GM21723 (cell line): Measurements from ENCODE around the gene BANF1.
"Not testable (repeated sequence)": the region's sequence is repeated elsewhere in the genome, so short reads cannot be mapped to it uniquely, and the experiment has no call there.

Source experiments
- ATAC-seq: cut with Tn5 transposase; IDR thresholded peaks from one replicate; pipeline ENCODE4 v1.9.1; 2021; ENCODE audit warnings: mild to moderate bottlenecking, moderate library complexity; ENCODE audit not compliant: unreplicated experiment

BANF1 gene

DNA sequence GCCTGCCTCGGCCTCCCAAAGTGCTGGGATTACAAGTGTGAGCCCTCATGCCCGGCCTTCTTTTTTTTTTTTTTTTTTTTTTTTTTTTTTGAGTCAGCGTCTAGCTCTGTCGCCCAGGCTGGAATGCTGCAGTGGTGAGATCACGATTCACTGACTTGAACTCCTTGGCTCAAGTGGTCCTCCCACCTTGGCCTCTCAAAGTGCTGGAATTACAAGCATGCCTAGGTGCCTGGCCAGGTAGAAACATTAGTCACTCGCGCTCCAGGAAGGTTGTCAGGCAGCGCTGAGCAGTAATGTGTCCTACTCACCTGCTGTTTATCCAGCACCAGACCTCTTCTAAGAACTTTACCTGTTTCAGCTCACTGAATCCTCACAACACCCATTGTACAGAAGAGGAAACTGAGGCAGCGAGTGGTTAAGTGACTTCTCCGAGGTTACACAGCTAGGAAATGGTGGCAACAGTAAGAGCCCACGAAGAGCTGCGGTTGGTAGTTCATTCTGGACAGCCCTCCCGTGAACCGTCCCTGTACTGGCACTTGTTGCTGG lies 9.0 kb downstream of the BANF1 start:
- no peak for ATAC-seq

DNA sequence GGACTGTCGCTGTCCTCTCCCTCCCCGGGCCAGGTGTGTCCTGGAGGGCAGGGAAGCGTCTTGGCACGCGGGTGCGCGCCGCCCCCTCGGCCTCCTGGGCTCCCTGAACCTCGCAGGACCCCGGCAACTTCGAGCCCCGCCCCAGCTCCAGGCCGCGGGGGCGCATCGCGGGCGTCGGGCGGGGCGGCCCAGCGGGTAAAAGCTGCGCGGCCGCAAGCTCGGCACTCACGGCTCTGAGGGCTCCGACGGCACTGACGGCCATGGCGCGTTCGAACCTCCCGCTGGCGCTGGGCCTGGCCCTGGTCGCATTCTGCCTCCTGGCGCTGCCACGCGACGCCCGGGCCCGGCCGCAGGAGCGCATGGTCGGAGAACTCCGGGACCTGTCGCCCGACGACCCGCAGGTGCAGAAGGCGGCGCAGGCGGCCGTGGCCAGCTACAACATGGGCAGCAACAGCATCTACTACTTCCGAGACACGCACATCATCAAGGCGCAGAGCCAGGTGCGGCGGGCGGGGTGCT lies 9.5 kb downstream of the BANF1 start, which contains the start of gene CST6:
Gene CST6 (plus strand): TSS at position 224 of the 519 bp plus-strand sequence. CDS start 37 bp downstream, at position 261.
- no peak for ATAC-seq

DNA sequence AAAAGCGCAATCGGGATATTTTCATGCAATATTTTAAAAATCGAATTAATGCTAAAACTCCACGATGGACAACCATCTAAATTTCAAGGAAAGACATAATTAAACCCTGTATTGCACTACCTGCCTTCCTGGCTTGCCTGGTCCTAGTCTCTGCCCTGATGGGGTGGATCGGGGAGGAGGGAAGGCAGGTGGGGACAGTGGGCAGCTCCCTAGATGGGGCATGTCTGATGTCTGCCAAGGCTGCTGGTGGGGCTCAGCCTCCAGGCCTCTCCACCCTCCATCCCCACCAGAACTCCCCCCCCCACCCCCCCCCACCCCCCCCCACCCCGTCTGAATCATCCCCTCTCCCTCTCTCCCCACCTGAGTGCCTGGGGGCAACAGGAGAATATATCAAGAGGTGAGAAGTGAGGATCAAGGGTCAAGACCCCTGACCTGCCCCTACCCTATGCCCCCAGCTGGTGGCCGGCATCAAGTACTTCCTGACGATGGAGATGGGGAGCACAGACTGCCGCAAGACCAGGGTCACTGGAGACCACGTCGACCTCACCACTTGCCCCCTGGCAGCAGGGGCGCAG lies 10.2 kb downstream of the BANF1 start:
- ATAC-seq, result no peak

DNA sequence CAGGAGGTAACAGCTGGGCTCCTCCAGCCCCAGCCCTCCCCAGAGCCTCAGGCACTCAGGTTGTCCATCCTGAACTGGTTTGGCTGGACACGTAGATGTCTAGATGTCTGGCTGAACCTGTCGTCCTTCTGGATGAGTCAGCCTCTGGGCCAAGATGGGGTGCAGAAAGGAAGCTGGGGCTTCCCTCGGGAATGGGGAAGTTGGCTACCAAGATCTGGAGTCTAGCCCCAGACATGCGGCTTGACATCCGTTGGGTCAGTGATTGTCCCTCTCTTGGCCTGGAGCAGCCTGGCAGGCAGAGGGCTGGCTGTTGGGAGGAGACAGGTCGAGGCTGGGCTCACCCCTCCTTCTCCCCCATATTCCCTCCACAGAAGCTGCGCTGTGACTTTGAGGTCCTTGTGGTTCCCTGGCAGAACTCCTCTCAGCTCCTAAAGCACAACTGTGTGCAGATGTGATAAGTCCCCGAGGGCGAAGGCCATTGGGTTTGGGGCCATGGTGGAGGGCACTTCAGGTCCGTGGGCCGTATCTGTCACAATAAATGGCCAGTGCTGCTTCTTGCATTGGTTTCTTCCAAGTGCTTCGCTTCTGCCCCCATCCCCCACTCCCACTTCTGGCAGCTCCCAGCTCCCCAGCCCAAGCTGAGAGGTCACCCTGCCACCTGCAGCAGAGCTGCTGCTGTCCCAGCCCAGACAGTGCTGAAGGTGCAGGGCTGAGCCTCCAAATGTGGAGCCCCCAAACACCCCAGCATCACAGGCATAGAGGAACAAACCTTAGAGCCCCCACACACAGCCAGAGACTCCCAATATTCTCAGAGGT lies 10.9 kb downstream of the BANF1 start:
- no peak for ATAC-seq

DNA sequence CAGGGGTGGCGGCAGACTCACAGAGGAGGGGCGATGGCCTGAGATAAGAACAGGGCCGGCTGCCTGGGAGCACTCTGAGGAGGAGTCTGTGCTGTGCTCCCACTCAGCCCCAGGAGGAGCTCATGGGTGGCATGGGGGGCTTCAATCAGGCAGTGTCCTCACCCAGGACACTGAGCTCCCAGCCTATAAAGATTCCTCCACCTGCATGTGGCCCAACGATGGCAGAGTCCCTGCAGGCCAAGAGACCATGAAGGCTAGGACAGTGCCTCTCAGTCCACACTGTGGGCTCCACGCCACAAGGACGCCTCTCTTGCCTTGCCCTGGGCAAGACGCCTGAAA lies 11.4 kb downstream of the BANF1 start:
- no peak for ATAC-seq

DNA sequence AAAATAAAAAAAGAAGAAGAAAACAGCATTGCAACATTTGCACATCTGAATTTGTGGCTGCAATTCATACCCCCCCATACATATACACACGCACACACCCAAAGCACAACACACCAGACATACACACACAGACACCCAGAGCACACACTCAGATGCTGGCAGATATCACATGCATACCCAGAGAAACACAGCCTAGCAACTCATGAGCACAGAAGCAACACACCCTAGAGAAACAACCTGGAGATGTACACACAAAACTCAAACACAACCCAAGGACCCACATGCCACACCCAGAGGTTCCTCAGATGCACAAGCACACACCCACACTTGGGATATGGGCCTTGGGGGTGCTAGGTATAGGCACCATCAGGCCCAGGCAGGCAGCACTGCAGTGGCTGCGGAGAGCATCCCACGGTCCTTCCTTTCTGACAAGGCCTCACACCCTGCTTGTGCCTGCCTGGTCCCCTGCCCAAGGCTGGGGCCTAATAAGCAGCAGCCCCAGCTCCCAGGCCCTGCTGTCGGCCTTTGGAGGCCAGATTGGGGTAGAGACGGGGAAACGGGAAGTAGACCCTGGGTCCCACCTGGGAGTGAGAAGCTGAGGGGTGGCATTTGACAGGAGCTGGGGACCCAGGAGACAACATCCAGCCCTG lies 12.6 kb downstream of the BANF1 start:
- no peak for ATAC-seq

DNA sequence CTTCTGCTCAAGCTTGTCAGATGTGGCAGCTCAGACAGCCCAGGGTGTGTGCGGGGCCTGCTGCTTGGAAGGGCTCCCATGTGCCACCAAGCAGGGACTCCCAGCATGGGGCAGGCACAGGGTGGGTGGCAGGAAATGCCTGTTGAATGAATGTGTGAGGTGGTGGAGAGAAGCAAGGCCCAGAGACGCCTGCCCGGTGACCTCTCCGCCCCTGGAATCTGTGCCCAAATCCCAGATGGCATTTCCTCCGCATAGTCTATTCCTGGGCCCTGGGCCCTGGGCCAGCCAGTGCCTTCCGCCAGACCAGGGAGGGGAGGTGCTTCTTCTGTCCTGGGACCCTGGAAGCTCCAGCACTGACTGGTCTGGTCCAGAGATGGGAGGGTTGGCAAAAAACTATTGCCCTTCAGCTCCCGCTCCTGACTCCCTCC lies 13.2 kb downstream of the BANF1 start:
- ATAC-seq, result no peak

DNA sequence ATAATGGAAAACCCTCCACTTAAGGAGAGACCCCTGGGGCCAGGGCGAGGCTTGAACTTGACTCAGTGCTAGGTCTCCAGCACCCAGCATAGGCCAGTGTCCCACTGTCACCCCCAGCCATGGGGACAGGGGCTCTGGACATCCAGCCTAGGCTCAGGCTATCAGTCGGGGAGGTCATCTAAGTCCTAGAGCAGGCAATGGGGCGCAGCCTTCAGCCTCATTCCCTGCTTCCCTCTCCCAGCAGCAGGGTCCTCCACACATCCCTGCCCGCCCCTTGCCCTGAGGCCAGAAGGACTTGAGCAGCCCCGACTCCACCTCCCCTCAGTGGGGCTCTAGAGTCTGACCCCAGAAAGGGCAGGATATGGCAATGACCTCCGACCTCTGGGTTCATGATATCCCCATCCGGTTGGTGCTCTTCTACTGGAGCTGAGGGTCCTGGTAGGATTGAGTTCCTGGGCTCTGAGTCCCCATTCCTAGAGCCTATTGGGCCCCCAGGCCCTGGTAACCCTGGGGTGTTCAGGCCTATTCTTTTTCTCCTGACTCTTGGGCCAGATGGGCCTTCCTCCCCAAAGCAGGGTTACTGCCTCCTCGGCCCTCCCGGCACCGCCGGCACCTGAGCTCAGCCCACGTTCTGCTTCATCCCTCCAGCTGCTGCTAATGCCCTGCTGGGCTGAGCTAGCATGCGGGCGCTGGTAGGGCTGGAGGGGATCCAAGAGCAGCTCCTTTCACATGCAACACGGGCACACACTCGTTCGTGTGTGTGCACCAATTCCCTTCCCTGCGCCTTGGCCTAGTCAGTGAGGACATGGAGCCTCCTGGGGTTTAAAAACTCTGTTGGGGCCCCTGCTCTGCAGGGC lies 13.9 kb downstream of the BANF1 start:
- ATAC-seq, result no peak

DNA sequence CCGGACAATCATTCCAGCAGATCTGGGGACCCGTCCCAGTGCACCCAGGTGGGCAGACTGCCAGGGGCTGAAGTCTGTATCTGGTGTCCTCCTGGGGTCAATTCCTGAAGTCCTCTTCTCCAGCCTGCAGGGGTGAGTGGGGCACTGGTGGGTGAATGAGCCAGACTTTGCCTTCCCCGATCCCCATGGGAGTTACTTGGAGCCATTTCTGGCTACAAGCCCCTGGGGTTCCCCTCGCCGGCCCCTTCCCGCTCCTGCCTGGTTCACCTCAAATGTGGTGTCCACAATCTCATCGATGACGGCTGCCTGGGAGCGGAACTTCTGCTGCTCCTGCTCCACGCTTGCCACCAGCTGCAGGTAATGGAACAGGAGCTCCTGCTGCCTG lies 14.5 kb downstream of the BANF1 start:
- ATAC-seq, result no peak

DNA sequence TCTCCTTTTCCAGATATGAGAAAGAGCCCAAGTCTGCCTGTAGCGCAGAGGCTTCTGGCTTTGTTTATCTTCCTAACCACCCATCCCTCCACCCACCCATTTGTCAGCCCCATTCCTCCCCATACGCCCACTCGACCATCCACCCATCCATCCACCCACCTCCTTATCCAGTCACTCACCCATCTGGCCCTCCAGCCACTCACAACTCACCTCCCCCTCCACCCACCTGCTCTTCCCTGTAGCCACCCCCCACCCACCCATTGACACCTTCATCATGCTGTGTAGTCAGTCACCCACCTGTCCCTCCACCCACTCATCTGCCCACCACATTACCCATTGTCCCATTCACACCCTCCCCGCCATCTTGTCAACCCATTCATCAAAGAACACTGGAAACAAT lies 15.0 kb downstream of the BANF1 start:
- ATAC-seq, result no peak

DNA sequence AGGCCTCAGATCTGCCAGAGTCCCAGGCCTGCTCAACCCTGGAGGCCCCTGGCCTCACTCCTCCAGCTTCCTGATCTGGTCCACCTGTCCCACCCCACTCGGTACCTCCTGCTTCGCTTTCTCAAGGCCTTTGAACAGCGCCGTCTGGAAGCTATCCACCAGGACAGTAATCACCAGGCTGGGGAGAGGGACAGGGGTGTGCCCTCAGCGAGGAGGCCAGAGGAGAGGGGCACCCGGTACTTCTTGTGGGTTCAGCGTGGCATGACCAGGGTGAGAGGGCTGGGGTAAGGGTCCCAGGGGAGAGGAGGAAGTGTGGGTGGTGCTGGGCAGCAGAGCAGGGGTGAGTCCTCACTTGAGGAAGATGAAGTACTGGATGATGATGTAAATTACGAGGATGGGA lies 17.9 kb downstream of the BANF1 start:
- no peak for ATAC-seq

DNA sequence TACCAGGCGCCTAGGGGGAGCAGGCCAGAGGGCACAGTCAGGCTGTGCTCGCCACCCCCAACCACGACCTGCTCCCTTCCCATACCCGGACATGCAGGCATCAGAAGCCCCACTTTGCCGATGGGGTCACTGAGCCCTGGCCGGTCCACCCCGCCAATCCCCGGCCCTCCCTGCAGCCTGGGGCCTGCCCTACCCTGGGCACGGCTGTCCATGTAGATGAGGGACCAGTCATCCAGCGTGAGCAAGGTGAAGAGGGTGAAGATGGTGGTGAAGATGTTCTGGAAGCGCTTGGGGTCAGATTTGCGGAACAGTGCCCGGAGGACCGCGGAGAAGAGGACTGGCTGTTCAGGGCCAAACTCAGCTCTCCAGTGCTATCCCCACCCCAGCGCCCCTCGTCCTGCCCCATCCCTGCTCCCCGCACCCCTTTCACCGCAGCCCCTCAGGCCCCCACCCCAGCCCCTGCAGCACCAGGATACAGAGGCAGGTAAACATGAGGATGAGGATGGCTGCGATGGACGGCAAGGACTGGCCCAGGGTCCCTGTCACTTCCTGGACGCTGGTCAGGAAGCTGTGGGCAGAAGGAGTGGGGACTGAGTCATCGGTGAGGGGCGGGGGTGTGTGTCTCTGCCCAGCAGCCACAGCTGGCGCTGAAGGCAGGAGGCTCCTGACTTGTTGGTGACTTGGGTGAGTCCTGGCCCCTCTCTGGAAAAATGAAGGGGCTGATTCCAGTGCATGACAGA lies 18.5 kb downstream of the BANF1 start:
- ATAC-seq, result no peak

DNA sequence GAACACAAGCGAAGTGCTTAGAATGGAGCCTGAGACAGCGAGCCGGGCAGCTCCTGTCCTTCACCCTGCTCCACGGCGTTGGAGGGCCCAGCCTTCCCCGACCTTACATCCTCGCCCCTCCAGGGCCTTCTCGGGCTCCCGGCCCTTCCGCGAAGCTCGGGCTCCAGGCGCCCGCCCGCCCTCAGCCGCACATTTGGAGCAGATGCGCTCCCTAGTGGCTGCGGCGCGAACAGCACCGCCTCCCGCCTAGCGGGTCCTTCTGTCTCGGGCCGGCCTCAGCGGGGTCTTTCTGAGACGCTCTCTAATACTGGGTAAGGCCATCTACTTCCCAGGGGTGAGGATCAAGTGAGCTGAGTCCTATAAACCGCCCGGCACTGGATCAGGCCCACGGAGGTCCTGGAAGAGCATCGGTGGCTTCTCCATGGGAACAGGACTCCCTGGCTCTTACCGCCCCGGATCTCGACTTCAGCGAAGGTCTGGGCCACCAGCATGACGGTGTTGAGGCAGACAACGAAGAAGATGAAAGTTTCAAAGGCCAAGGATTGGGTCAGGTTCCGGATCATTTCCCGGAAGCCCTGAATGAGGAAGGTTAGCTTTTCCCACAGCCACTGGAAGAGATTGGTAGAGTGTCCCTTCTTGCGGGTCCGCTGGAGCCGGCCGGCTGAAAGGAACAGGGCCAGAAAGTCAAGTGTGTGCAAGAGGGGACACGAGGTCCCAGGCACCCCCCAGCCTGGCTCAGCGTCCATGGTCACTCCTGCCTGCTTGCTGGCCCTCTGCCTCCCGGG lies 20.3 kb downstream of the BANF1 start:
- ATAC-seq, result no peak

DNA sequence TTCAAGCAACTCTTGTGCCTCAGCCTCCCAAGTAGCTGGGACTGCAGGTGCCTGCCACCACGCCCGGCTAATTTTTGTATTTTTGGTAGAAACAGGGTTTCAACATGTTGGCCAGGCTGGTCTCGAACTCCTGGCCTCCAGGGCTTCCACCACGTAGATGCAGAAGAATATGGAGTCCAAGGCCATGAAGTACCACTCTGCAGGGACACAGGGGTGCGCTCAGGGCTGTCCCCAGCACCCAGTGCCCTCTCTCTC lies 20.8 kb downstream of the BANF1 start:
- not testable (repeated sequence) for ATAC-seq

DNA sequence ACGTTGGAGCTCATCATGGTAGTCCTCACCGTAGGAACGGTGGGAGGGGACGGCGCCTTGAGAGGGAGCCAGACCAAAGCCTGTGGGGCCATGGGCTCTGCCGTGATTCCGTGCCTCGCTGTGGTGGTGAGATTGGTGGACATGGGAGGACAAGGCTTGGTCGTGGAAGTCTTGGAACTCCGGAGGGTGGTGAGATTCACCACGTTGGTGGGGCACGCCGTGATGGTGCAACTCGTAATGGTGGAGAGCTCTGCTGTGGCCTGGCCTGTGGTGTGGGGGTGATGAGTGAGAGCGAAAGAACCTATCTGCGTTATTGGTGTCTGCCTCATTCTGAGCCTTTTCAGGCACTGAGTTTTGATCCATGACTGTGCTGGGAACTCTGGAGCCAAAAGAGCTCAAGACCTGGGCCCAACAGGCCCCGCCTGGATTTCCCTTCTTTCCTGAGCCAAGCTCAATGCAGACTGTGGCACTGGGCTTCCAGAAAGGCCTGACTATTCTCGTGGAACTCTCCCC lies 23.8 kb downstream of the BANF1 start, which contains the start of gene CATSPER1:
Gene CATSPER1 (minus strand): TSS at position 463 of the 513 bp plus-strand sequence. CDS start 100 bp downstream, at position 363.
- no peak for ATAC-seq

DNA sequence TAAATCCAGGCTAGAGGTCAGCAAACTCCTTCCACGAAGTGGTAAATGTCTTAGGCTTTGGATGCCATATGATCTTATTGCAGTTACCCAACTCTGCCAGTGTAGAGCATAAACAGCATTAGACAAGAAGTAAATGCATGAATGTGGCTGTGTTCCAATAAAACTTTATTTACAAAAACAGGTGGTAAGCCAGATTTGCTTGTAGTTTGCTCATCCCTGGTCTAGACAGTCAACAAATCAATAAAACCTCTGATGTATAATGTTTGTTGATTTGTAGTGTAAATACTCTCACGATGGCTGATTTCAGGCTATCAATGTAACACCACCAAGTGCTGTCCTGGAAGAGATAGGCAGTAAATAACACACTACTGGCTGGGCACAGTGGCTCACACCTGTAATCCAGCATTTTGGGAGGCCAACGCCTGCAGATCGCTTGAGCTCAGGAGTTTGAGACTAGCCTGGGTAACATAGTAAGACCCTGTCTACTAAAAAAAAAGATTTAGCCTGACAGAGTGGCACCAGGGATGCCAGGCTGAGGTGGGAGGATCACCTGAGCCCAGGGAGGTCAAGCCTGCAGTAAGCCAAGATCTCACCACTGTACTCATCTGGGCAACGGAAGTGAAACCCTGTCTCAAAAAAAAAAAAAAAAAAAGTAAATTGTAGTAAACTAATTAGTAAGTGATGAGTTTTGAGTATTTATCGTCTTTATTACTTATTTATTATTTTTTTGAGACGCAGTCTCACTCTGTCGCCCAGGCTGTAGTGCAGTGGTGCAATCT lies 30.8 kb downstream of the BANF1 start:
- no peak for ATAC-seq

DNA sequence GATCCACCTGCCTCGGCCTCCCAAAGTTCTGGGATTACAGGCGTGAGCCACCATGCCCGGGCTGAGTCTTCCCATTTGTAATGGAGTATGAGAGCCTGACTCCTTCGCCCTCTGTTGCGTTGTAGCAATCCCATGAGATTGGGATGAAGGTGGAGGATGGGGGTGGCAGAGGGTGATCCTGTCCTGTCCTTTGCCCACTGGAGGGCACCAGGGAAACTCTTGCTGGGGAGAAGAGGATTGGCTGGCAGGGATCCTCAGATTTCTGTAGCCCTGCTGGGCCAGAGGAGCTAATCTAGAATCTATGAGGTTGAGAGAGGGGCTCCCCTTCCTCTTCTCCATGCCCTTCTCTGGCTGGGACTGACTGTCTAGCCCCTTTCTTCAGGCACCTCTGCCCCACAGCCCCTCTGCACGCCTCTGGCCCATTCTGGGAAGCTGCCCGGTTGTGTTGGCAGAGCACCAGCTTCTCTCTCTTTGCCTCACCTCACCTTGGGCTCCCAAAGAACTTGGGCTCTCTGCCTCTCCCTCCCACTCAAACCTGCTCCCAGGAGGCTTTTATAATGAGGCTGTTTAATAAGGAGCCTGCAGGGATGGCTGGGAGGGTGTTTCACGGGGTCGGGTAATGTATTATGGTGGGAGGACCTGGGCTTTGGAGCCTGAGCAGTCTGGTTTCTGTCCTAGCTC lies 33.5 kb downstream of the BANF1 start:
- no peak for ATAC-seq

DNA sequence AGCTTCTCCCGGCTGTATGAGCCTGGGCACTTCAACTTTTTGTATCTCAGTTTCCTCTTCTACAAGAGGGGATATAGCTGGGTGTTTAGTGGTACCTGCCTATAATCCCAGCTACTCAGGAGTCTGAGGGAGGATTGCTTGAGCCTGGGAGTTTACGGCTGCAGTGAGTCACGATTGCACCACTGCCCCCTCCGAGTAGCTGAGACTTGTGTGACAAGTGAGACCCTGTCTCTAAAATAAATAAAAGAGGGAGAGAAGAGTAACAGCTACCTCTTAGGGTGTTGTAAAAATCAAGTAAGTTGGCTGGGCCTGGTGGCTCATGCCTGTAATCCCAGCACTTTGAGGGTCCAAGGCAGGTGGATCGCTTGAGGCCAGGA lies 34.0 kb downstream of the BANF1 start:
- no peak for ATAC-seq
